H9 (cell line): Measurements from ENCODE around the gene ZMPSTE24. TPM values are rescaled to one million over a fixed set of nuclear protein-coding genes. Genes with fewer than 3 reads are reported as not detected.

Experiments
- DNase-seq: peaks from one replicate; pipeline ENCODE4 v3.0.0-alpha.2; 2017
- H2AFZ ChIP-seq: one replicate; pipeline ENCODE4 v1.6.1; 2013; ENCODE audit warnings: mild to moderate bottlenecking, low read length, control low read depth, moderate library complexity
- H2AK5ac ChIP-seq: 2 replicates; pipeline ENCODE4 v1.6.1; 2013; ENCODE audit warnings: low read length, control low read depth, mixed read lengths; ENCODE audit not compliant: insufficient read length
- H2BK120ac ChIP-seq: one replicate; pipeline ENCODE4 v1.6.1; 2013; ENCODE audit warnings: low read depth, mild to moderate bottlenecking, low read length, control low read depth, inconsistent platforms; ENCODE audit not compliant: poor library complexity, severe bottlenecking
- H2BK12ac ChIP-seq: 2 replicates; pipeline ENCODE4 v1.6.1; 2013; ENCODE audit warnings: low read length, control low read depth, mixed read lengths, low read depth; ENCODE audit not compliant: insufficient read length
- H2BK15ac ChIP-seq: 2 replicates; pipeline ENCODE4 v1.6.1; 2013; ENCODE audit warnings: low read depth, low read length, control low read depth
- H2BK20ac ChIP-seq: one replicate; pipeline ENCODE4 v1.6.1; 2013; ENCODE audit warnings: low read depth, mild to moderate bottlenecking, low read length, control low read depth, inconsistent platforms; ENCODE audit not compliant: poor library complexity, severe bottlenecking
- H2BK5ac ChIP-seq: 2 replicates; pipeline ENCODE4 v1.6.1; 2013; ENCODE audit warnings: low read length, control low read depth, mixed read lengths; ENCODE audit not compliant: insufficient read length
- H3K14ac ChIP-seq: 2 replicates; pipeline ENCODE4 v1.6.1; 2013; ENCODE audit warnings: low read length, control low read depth; ENCODE audit not compliant: insufficient read depth
- H3K18ac ChIP-seq: 2 replicates; pipeline ENCODE4 v1.6.1; 2013; ENCODE audit warnings: low read depth, mild to moderate bottlenecking, mixed read lengths, low read length, control low read depth; ENCODE audit not compliant: insufficient read length
- H3K23ac ChIP-seq: 2 replicates; pipeline ENCODE4 v1.6.1; 2013; ENCODE audit warnings: low read length, control low read depth, mixed read lengths, low read depth; ENCODE audit not compliant: insufficient read length
- H3K23me2 ChIP-seq: 2 replicates; pipeline ENCODE4 v1.6.1; 2013; ENCODE audit warnings: low read depth, mild to moderate bottlenecking, mixed read lengths, low read length, control low read depth; ENCODE audit not compliant: insufficient read length, poor library complexity, severe bottlenecking
- H3K27ac ChIP-seq: 2 replicates; pipeline ENCODE4 v1.5.1; 2013; ENCODE audit warnings: low read length, control low read depth, mixed read lengths, low read depth; ENCODE audit not compliant: insufficient read length
- H3K27me3 ChIP-seq: 2 replicates; pipeline ENCODE4 v1.6.1; 2013; ENCODE audit warnings: low read length, control low read depth, inconsistent platforms; ENCODE audit not compliant: insufficient read depth
- H3K4ac ChIP-seq: 2 replicates; pipeline ENCODE4 v1.6.1; 2013; ENCODE audit warnings: low read depth, mild to moderate bottlenecking, control low read depth, inconsistent platforms, low read length, moderate library complexity
- H3K4me1 ChIP-seq: 2 replicates; pipeline ENCODE4 v1.6.1; 2013; ENCODE audit warnings: low read length, control low read depth, inconsistent platforms; ENCODE audit not compliant: insufficient read depth
- H3K4me2 ChIP-seq: 2 replicates; pipeline ENCODE4 v1.6.1; 2013; ENCODE audit warnings: low read length, control low read depth, mixed read lengths; ENCODE audit not compliant: insufficient read length, insufficient read depth
- H3K56ac ChIP-seq: 2 replicates; pipeline ENCODE4 v1.6.1; 2013; ENCODE audit warnings: low read depth, mild to moderate bottlenecking, mixed read lengths, low read length, control low read depth; ENCODE audit not compliant: insufficient read length
- H3K79me1 ChIP-seq: 2 replicates; pipeline ENCODE4 v1.6.1; 2013; ENCODE audit warnings: low read depth, mild to moderate bottlenecking, moderate library complexity, low read length, control low read depth, inconsistent platforms; ENCODE audit not compliant: insufficient read depth, poor library complexity, severe bottlenecking
- H3K79me2 ChIP-seq: 2 replicates; pipeline ENCODE4 v1.6.1; 2013; ENCODE audit warnings: low read length, control low read depth, inconsistent platforms; ENCODE audit not compliant: insufficient read depth
- H3K9ac ChIP-seq: 2 replicates; pipeline ENCODE4 v1.6.1; 2013; ENCODE audit warnings: low read length, control low read depth, mixed read lengths; ENCODE audit not compliant: insufficient read length; ENCODE audit errors: extremely low read depth
- H3K9me3 ChIP-seq: one replicate; pipeline ENCODE4 v1.6.1; 2013; ENCODE audit warnings: low read depth, low read length, inconsistent platforms; ENCODE audit not compliant: control insufficient read depth
- H3T11ph ChIP-seq: one replicate; pipeline ENCODE4 v1.6.1; 2013; ENCODE audit warnings: mild to moderate bottlenecking, low read length, control low read depth, inconsistent platforms
- H4K20me1 ChIP-seq: one replicate; pipeline ENCODE4 v1.6.1; 2013; ENCODE audit not compliant: control insufficient read depth, insufficient read length, insufficient read depth
- H4K5ac ChIP-seq: 2 replicates; pipeline ENCODE4 v1.6.1; 2013; ENCODE audit warnings: low read depth, mild to moderate bottlenecking, mixed read lengths, low read length, control low read depth; ENCODE audit not compliant: insufficient read length
- H4K8ac ChIP-seq: replicated peaks from 2 replicates; pipeline ENCODE4 v1.6.1; 2013; ENCODE audit warnings: low read length, control low read depth, mixed read lengths, low read depth; ENCODE audit not compliant: insufficient read length
- H4K91ac ChIP-seq: 2 replicates; pipeline ENCODE4 v1.6.1; 2013; ENCODE audit warnings: low read depth, mild to moderate bottlenecking, moderate library complexity, mixed read lengths, low read length, control low read depth; ENCODE audit not compliant: insufficient read length
- H3K27ac Mint-ChIP-seq, 3 experiments: 2 replicates in 2 of 3; 3 replicates in 1 of 3; pipeline ENCODE4 v1.8.0; 2020 to 2021; ENCODE audit warnings: mixed read lengths in 3 of 3, mild to moderate bottlenecking in 1 of 3, moderate library complexity in 1 of 3
- H3K27me3 Mint-ChIP-seq: 2 replicates; pipeline ENCODE4 v1.8.0; 2021; ENCODE audit warnings: low read depth, mild to moderate bottlenecking, moderate library complexity, mixed read lengths
- H3K36me3 Mint-ChIP-seq, 3 experiments: 2 replicates in 2 of 3; 3 replicates in 1 of 3; pipeline ENCODE4 v1.8.0; 2020 to 2021; ENCODE audit warnings: low read depth in 3 of 3, mixed read lengths in 3 of 3; ENCODE audit not compliant: insufficient read depth in 1 of 3
- H3K4me1 Mint-ChIP-seq, 2 experiments: 2 replicates each; pipeline ENCODE4 v1.8.0; 2020; ENCODE audit warnings: mixed read lengths in 2 of 2
- H3K4me3 Mint-ChIP-seq, 2 experiments: 2 replicates in 1 of 2; 3 replicates in 1 of 2; pipeline ENCODE4 v1.8.0; 2020 to 2021; ENCODE audit warnings: mild to moderate bottlenecking in 2 of 2, mixed read lengths in 2 of 2, moderate library complexity in 1 of 2
- H3K9me3 Mint-ChIP-seq, 2 experiments: 2 replicates in 1 of 2; 3 replicates in 1 of 2; pipeline ENCODE4 v1.8.0; 2020; ENCODE audit warnings: mild to moderate bottlenecking in 2 of 2, mixed read lengths in 2 of 2, moderate library complexity in 1 of 2
- CTCF ChIP-seq: fragments of 200-600 bp; sonication (generic); conservative IDR thresholded peaks from 3 replicates; pipeline ENCODE4 v1.8.0; 2021; ENCODE audit warnings: antibody characterized with exemption, mild to moderate bottlenecking
- WGBS: extraction: QIAGEN DNeasy Blood & Tissue Kit; methylation state at CpG from one replicate; pipeline ENCODE4 v1.1.7; 2013; ENCODE audit warnings: missing lambda C conversion rate, low lambda C conversion rate, mixed read lengths; ENCODE audit not compliant: insufficient read length; ENCODE audit errors: extremely low coverage; 5-methylcytosine and 5-hydroxymethylcytosine counted together
- total RNA-seq: library from RNA; stranded (reverse); gene quantifications from 2 replicates; pipeline ENCODE4 v1.2.1, GENCODE V29; 2021

The ZMPSTE24 gene
- total RNA-seq, 1 experiment from 2014 or later = 47.6 TPM

- H2BK12ac ChIP-seq = no peak overlapping the region
- no peak overlapping the region for H2BK15ac ChIP-seq
- no peak overlapping the region for H2BK20ac ChIP-seq
- no peak overlapping the region for H3K4me3 Mint-ChIP-seq
- no peak overlapping the region for H3K14ac ChIP-seq
- H3K36me3 Mint-ChIP-seq = no peaks in the 10 kb centered on the region
- H2AFZ ChIP-seq = no peak overlapping the region
- peaks cover 6% of the 10 kb centered on the region; the same call in 1 of the 2 replicates for H3K27me3 ChIP-seq
- no peaks in the 10 kb centered on the region for H3K9me3 ChIP-seq
- no peak overlapping the region for H2BK5ac ChIP-seq
- H3K56ac ChIP-seq = no peak overlapping the region
- TF ChIP-seq CTCF = no peak
- peaks cover 6% of the 10 kb centered on the region for H3K23me2 ChIP-seq
- H3K4me2 ChIP-seq = no peak overlapping the region
- no peaks in the 10 kb centered on the region for H3K9me3 Mint-ChIP-seq
- H3K27ac Mint-ChIP-seq = no peak overlapping the region
- no CpG with 5 or more reads among the region's 2 CpGs for WGBS
- no peaks in the 10 kb centered on the region for H4K20me1 ChIP-seq
- no peak overlapping the region for H4K91ac ChIP-seq
- H2AK5ac ChIP-seq = no peak overlapping the region
- no peak overlapping the region for H3K4ac ChIP-seq
- H4K8ac ChIP-seq = no peak overlapping the region
- peaks cover 10 to 19% of the 10 kb centered on the region in 2 experiments for H3K4me1 Mint-ChIP-seq
- H3K23ac ChIP-seq = no peak overlapping the region
- H3K4me1 ChIP-seq = peaks cover 4% of the 10 kb centered on the region; the same call in 1 of the 2 replicates
- no peak overlapping the region for H2BK120ac ChIP-seq
- no peaks in the 10 kb centered on the region for H3K79me1 ChIP-seq
- H3K18ac ChIP-seq = no peak overlapping the region
- no peak overlapping the region for H4K5ac ChIP-seq
- H3K27ac ChIP-seq = no peak overlapping the region
- peaks cover 32% of the 10 kb centered on the region for H3K27me3 Mint-ChIP-seq
- H3K9ac ChIP-seq = no peak overlapping the region
- no peak for DNase-seq
- no peak overlapping the region for H3T11ph ChIP-seq
- no peaks in the 10 kb centered on the region for H3K79me2 ChIP-seq
Observed at GRCh38 chr1:40310129-40310461, 52.1 kb downstream of the ZMPSTE24 start.
